Parathyroid adenoma (tissue), 2 donors: ENCODE results near the gene PKP4.

Experiments
- H2AFZ ChIP-seq: fragments of 300-600 bp; sonication (generic); one replicate; pipeline ENCODE4 v1.7.0; 2017; ENCODE audit warnings: antibody characterized with exemption, mild to moderate bottlenecking
- H3K27ac ChIP-seq: fragments of 300-600 bp; sonication (generic); one replicate; pipeline ENCODE4 v1.7.0; 2017
- H3K27me3 ChIP-seq: fragments of 300-600 bp; sonication (generic); one replicate; pipeline ENCODE4 v1.7.0; 2017; ENCODE audit warnings: low read length; ENCODE audit not compliant: control insufficient read depth, insufficient read depth
- H3K36me3 ChIP-seq: fragments of 300-600 bp; sonication (generic); one replicate; pipeline ENCODE4 v1.7.0; 2017; ENCODE audit warnings: low read length; ENCODE audit not compliant: control insufficient read depth, insufficient read depth
- H3K4me1 ChIP-seq: fragments of 300-600 bp; sonication (generic); one replicate; pipeline ENCODE4 v1.7.0; 2017; ENCODE audit warnings: control low read depth
- H3K4me2 ChIP-seq: fragments of 300-600 bp; sonication (generic); one replicate; pipeline ENCODE4 v1.7.0; 2017; ENCODE audit warnings: low read length
- H3K4me3 ChIP-seq: fragments of 300-600 bp; sonication (generic); one replicate; pipeline ENCODE4 v1.7.0; 2017; ENCODE audit warnings: low read depth, low read length
- H3K79me2 ChIP-seq: fragments of 300-600 bp; sonication (generic); one replicate; pipeline ENCODE4 v1.7.0; 2017; ENCODE audit warnings: control low read depth
- H3K9ac ChIP-seq: fragments of 300-600 bp; sonication (generic); one replicate; pipeline ENCODE4 v1.7.0; 2017; ENCODE audit warnings: mild to moderate bottlenecking
- H3K9me3 ChIP-seq: fragments of 300-600 bp; sonication (generic); one replicate; pipeline ENCODE4 v1.7.0; 2017; ENCODE audit warnings: low read length; ENCODE audit not compliant: control insufficient read depth
- CTCF ChIP-seq: fragments of 300-600 bp; sonication (generic); IDR thresholded peaks from one replicate; pipeline ENCODE4 v1.7.0; 2017; ENCODE audit warnings: antibody characterized with exemption, mild to moderate bottlenecking
- donor health status: primary hyperparathyroidism.

Gene PKP4

GRCh38 chr2:158717366-158718195 lies 260.8 kb downstream of the PKP4 start:
- Histone ChIP-seq H3K27me3 (no peaks in the 10 kb centered on the region), H3K4me3 (no peak overlapping the region), H3K9me3 (no peaks in the 10 kb centered on the region), H3K27ac (peak overlapping the region; percentile 65), H3K79me2 (no peaks in the 10 kb centered on the region), H2AFZ (no peak overlapping the region), H3K36me3 (no peaks in the 10 kb centered on the region), H3K4me1 (no peaks in the 10 kb centered on the region), H3K4me2 (no peak overlapping the region), H3K9ac (no peak overlapping the region)
- no peak for TF ChIP-seq CTCF

- Histone ChIP-seq H3K4me2 (no peak overlapping the region), H3K79me2 (no peaks in the 10 kb centered on the region), H3K4me1 (no peaks in the 10 kb centered on the region), H2AFZ (no peak overlapping the region), H3K4me3 (no peak overlapping the region), H3K27ac (peak overlapping the region; percentile 55), H3K9ac (no peak overlapping the region), H3K36me3 (no peaks in the 10 kb centered on the region), H3K27me3 (no peaks in the 10 kb centered on the region), H3K9me3 (no peaks in the 10 kb centered on the region)
- no peak for TF ChIP-seq CTCF
Measured at GRCh38 chr2:158718196-158718585, 261.4 kb downstream of the PKP4 start.

GRCh38 chr2:158718851-158719250 lies 262.1 kb downstream of the PKP4 start:
- H3K36me3 ChIP-seq: no peaks in the 10 kb centered on the region
- no peaks in the 10 kb centered on the region for H3K79me2 ChIP-seq
- no peak overlapping the region for H3K27ac ChIP-seq
- no peak overlapping the region for H2AFZ ChIP-seq
- TF ChIP-seq CTCF: no peak
- H3K27me3 ChIP-seq: no peaks in the 10 kb centered on the region
- no peaks in the 10 kb centered on the region for H3K4me1 ChIP-seq
- no peak overlapping the region for H3K4me2 ChIP-seq
- H3K9ac ChIP-seq: no peak overlapping the region
- H3K4me3 ChIP-seq: no peak overlapping the region
- H3K9me3 ChIP-seq: no peaks in the 10 kb centered on the region

- Histone ChIP-seq H3K4me3 (no peak overlapping the region), H3K79me2 (no peaks in the 10 kb centered on the region), H3K27ac (no peak overlapping the region), H3K4me1 (no peaks in the 10 kb centered on the region), H3K9ac (no peak overlapping the region), H3K27me3 (no peaks in the 10 kb centered on the region), H2AFZ (no peak overlapping the region), H3K4me2 (no peak overlapping the region), H3K36me3 (no peaks in the 10 kb centered on the region), H3K9me3 (no peaks in the 10 kb centered on the region)
- no peak for TF ChIP-seq CTCF
Measured at GRCh38 chr2:158719403-158719802, 262.7 kb downstream of the PKP4 start.
